WI38 (cell line): ENCODE measurements around the gene MSI2.

Experiments
- H3K4me3 ChIP-seq: 2 replicates; pipeline ENCODE4 v1.5.1; 2011; ENCODE audit warnings: low read depth, mild to moderate bottlenecking, control low read depth, low read length
- TF ChIP-seq, protein P1 (sequence below): IDR thresholded peaks from 2 replicates; pipeline ENCODE4 v1.5.1; 2012; ENCODE audit warnings: low read depth, mild to moderate bottlenecking, control low read depth, low read length

MSI2 gene

DNA sequence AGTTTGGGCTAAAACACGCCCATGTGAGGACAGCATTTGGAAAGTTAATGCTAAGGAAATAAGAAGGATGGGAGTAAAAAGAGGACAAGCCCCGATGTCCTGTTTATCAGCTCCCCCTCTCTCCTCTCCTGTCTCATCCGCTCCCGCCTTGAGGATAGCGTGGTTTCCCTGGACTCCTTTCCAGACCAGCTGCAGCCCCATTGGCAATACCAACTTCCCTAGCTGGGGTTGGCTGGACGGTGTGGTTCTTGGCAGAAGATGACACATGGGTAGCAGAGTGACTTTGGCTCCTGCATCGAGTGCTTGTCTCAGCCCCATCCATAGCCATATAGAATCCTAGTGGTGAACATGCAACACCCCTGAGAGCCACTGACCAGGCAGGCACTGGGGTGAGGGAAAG lies 302.9 kb downstream of the MSI2 start:
- H3K4me3 ChIP-seq: no peak overlapping the region
- TF ChIP-seq, protein P1, sequence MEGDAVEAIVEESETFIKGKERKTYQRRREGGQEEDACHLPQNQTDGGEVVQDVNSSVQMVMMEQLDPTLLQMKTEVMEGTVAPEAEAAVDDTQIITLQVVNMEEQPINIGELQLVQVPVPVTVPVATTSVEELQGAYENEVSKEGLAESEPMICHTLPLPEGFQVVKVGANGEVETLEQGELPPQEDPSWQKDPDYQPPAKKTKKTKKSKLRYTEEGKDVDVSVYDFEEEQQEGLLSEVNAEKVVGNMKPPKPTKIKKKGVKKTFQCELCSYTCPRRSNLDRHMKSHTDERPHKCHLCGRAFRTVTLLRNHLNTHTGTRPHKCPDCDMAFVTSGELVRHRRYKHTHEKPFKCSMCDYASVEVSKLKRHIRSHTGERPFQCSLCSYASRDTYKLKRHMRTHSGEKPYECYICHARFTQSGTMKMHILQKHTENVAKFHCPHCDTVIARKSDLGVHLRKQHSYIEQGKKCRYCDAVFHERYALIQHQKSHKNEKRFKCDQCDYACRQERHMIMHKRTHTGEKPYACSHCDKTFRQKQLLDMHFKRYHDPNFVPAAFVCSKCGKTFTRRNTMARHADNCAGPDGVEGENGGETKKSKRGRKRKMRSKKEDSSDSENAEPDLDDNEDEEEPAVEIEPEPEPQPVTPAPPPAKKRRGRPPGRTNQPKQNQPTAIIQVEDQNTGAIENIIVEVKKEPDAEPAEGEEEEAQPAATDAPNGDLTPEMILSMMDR: no peak

DNA sequence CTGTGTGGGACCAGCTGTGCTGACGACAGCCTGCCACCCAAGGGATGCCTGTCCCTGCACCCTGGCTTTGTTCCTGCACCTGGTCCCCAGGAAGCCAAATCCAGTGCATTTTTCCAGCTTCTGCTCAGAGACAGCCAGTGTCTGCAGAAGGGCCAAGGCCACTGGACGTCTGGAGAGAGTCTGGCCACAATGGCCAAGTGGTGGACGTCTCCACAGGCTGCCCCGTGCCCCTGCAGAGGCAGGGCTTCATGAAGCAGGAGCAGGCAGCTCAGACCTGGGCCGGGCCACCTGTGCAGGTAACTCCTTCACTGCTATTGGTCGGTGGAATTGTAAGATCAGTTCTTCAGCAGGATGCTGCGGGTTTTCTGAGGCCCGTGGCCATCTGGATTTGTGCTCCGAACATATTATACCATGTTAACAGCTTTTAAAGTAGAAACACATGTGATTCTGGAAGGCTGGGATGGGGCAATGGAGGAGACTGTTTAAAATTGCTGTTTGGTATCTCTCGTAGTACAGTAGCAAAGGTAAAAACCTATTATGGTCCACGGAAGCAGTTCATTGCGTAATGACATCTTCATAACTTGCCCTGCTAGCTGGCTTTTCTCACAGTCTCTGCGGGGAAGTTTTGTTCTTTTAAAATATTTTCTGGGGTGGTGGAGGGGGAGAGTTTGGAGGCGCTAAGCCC lies 303.5 kb downstream of the MSI2 start:
- no peak overlapping the region for H3K4me3 ChIP-seq
- TF ChIP-seq, protein P1: no peak

GRCh38 chr17:57560319-57560705 lies 304.0 kb downstream of the MSI2 start:
- TF ChIP-seq, protein P1: no peak
- H3K4me3 ChIP-seq: no peak overlapping the region

DNA sequence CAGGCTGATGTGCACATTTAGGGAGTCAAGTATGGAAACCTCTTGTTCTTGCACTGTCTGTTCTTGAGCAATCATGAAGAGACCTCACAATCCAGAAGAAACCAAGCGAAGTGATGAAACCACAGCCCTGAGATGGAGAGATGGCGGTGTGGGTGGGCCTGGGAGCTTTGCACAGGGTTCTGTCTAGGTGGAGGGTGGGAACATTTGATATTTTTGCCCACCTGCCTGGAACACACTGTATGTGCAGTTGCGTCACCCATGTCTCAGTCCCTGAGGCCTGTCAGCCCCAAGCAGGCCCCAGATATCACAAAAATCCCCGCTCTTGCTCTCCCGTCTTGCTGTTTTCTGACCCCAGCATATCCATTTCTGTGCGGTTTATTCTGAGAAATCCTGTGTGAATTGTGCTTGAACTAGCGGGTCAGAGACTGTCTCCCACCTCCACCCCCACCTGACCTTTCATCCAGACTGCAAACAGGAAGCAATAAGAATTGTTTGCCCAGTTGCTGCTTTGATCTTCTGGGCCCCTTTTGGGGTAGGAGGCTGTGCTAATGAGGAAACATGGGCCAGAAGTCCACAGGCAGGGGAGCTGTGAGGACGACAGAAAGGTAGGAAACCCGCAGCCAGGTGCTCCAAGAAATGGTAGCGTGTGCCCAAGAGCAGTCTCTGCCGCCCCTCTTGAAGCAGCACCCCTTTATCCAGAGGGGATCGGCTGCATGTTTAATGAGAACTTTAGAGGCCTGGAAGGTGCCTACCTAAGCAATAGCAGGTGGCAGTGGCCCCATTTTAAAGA lies 304.9 kb downstream of the MSI2 start:
- TF ChIP-seq, protein P1: no peak
- no peak overlapping the region for H3K4me3 ChIP-seq

GRCh38 chr17:57562184-57562698 lies 305.9 kb downstream of the MSI2 start:
- TF ChIP-seq, protein P1: no peak
- H3K4me3 ChIP-seq: no peak overlapping the region

- TF ChIP-seq, protein P1: no peak
Measured at GRCh38 chr17:57563958-57564357, 307.6 kb downstream of the MSI2 start.

DNA sequence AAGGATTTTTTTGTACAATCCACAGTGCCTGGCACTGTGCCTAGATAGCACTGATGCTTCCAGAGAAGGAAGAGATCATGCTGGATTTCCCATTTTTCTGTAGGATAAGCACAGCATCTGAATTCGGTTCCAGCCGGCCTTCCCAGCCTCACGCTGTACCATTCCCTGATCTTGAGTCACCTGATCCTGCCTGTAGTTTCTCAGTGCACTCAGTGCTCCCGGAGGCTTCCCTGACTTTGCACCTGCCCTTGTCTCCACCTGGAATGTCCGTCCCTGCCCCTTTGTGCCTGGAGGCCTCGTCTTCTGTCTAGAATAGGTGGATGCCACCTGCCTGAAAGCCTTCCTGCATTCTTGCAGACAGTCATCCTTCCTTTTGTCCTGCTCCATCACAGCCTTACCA lies 308.9 kb downstream of the MSI2 start:
- H3K4me3 ChIP-seq: no peak overlapping the region
- TF ChIP-seq, protein P1: no peak

More at GRCh38 chr17:57563958-57564357, 307.6 kb downstream of the MSI2 start:
- H3K4me3 ChIP-seq: no peak overlapping the region
